Stimulated activated CD8-positive, alpha-beta memory T cell treated with anti-CD3 and anti-CD28 coated beads, Interleukin-4, amount 100 ng/mL, for 1 hour (primary cell): Measurements from ENCODE around the gene ATRX.
"Not testable (repeated sequence)": the region's sequence is repeated elsewhere in the genome, so short reads cannot be mapped to it uniquely, and the experiment has no call there.

ENCODE experiments used
- DNase-seq, 2 donors: peaks; one replicate each; pipeline ENCODE4 v3.0.0-alpha.2; 2020; ENCODE audit warnings: low read depth in 2 of 2, low spot score in 1 of 2

ATRX gene

DNA sequence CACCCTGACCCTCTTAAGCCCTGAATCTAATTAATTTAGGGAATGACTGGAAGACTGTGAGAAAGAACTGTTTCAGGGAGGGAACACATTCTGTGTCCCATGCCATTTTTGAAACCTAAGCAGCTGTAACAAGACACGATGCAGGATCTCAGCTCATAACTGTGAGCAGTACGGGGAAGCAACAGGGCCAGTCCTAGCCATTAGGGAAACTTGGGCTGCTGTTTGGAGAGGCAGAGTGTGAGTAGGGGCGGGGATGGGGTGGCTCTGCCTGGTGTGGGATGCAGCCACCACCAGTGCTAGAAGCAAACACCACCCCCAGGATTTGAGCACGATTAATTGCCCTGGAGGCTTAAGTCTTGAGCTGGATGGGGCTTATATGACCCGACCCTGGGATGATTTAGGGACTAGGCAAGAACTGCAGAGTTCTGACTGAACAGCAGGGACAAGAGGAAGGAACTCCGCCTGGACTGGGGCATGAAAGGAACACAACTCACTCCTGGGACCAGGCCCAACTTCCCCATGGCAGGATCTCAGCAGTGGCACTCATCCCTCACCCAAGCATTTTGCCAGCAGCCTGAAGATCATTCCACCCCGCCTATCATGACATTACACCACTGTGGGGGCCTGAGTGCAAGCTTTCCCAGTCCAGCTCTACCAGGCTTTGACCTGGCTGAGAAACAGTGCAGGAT lies 43.1 kb downstream of the ATRX start:
- no peak for DNase-seq

DNA sequence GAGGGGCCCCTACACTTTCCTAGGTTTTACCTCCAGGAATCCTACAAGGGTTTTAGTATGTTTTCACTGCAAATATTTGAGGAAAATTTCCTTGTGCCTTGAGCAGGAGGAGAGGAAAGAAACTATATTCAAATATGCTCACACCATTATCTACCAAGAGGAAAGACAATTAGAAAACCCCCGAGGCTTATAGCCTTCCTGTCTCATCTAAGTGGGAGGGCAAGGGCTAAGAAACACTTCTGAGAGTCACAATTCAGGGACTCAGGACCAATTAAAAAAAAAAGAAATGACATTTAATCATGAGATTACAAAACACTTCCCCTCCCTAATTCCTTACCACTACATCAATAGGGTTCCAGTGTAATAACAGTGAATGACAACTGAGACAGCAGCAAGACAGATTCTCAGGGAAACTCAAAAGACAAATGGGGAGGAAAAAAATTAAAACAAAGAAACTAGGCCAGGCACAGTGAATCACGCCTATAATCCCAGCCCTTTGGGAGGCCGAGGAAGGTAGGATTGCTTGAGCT lies 45.6 kb downstream of the ATRX start:
- no peak for DNase-seq

DNA sequence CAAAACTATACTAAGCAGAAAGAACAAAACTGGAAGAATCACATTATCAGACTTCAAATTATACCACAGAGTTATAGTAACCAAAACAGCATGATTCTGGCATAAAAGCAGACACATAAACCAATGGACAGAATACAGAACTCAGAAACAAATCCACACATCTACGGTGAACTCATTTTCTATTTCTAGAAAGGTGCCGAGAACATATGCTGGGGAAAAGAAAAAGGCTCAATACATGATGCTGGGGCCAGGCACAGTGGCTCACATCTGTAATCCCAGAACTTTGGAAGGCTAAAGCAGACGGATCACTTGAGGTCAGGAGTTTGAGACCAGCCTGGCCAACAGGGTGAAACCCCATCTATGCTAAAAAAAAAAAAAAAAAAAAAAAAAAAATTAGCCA lies 52.7 kb downstream of the ATRX start:
- no peak for DNase-seq

DNA sequence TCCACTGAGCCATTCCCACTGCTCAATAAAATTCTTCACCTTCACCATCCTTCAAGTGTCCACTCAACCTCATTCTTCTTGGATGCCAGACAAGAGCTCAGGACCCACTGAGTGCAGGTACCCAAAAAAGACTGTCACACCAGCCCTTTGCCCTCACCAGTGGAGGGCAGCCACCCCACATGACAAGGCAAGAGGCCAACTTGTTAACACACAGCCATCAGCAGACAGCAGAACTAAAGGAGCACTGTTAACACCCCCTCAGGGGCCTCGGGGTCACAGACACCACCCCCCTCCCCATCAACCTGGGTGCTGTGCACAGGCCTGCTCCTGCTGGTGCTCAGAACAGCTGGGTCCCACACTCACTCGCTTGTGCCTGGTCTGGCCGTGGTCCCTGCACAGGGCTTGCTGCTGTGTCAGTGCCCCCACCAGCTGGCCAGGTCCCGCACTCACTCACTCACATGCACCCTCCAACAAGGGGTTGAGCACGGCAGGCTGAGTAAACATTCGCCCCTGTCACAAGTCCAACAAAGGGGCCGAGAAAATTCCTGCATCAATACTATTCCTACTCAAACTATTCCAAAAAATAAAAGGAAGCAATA lies 54.1 kb downstream of the ATRX start:
- no peak for DNase-seq

DNA sequence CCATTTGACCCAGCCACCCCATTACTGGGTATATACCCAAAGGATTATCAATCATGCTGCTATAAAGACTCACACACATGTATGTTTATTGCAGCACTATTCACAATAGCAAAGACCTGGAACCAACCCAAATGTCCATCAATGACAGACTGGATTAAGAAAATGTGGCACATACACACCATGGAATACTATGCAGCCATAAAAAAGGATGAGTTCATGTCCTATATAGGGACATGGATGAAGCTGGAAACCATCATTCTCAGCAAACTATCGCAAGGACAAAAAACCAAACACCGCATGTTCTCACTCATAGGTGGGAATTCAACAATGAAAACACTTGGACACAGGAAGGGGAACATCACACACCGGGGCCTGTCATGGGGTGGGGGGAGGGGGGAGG lies 59.9 kb downstream of the ATRX start:
- DNase-seq: not testable (repeated sequence)

DNA sequence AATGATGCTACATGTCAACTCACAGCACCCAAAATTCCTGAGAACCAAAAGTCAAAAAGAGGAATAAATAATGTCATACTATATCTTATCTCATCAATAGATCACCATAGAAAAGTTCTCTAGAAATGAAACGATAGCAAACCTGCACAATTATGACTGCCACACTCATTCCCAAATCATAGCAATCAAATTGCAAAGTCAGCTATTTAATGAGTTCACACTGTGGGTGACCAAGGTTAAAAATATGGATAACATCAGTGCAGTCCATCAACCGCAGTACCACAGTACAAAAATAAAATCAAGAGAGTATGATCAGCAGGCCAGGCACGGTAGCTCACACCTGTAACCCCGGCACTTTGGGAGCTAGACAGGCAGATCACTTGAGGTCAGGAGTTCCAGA lies 62.3 kb downstream of the ATRX start:
- no peak for DNase-seq

GRCh38 chrX:77719388-77719787 lies 66.6 kb downstream of the ATRX start:
- DNase-seq: no peak

DNA sequence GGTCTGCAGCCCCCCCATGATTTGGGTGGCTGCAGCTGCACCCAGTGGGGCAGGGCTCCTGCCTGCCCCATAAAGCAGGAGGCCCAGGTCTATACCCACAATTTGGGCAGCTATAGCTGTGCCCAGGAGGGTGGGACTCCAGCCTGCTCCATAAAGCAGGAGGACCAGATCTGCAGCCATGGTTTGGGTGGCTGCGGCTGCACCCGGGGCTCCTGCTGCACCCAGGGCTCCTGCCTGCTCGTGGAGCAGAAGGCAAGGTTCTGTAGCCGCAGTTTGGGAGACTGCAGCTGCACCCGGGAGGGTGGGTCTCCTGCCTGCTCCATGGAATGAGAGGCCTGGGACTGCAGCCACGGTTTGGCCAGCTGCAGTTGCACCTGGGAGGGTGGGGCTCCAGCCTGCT lies 81.1 kb downstream of the ATRX start:
- DNase-seq: no peak

DNA sequence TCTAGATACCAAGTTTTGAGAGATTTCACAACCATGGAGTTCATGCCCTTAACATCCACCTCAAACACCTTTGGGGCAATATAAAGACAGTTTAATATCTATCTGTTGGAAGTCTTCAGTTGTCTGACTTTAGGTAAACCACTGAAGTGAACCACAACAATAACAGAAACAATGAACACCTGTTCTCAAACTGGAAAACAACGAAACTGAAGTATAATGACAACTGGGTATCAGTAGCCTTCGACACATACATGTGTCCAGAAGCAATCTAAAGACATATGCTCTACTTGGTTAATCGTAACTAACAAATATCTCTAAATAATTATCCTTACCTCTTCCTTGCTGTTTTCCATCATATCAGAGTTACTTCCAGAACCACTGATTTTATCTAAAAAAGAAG lies 87.8 kb downstream of the ATRX start:
- no peak for DNase-seq

DNA sequence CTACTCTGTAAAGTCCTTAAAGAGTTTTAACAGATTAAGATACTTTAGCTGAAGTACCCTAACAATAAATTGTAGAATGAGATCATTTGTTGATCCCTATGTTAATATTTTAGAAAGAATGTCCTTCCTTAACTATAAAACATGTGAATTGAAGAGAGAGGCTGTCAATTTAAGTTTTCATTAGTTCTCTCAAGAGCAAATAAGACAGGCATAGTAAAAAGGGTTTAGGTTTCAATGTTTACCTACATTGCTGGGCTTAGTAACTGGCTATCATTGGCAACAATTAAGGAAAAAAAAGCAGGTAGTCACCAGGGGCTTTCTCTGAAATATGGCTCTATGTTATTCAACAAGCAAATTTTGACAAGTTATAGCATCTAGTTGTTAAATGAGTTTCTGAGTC lies 91.5 kb downstream of the ATRX start:
- no peak for DNase-seq

DNA sequence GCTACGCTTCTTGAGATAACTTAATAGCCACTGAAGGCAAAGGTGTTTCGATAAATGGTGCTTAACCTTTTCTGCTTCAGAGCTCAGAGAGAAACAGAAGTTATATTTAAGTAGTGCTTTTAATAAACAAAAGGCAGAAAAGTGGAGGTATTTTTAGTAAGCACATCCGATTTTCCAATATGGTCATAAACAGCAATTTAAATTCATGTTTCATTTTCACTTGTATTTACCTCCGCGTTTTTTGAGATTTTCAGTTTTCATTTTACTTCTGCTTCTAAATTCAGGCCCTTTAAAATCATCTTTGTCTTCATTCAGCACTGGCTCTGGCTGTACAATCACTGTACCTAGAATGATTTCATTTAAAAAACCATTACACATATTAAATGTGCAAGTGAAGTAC lies 92.4 kb downstream of the ATRX start:
- no peak for DNase-seq

DNA sequence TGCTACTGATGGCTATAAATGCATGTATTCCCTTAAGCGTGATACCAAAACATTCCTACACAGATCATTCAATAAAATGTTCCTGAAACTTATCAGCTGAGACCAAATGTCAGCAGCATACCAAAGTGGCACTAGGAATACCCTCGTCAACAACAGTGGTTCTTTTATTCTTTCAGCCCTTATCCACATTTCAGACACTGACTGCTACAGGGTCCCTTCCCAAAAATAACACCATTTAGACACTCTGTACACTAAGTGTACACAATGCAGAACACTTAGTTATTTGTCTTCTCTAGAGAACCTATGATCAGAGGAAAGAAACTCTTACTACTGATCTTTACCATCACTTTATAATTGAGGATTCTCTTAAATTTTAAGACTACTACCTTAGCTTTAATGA lies 94.1 kb downstream of the ATRX start:
- DNase-seq: no peak

GRCh38 chrX:77689376-77689775 lies 96.6 kb downstream of the ATRX start:
- no peak for DNase-seq

GRCh38 chrX:77685683-77686082 lies 100.3 kb downstream of the ATRX start:
- DNase-seq: not testable (repeated sequence)

DNA sequence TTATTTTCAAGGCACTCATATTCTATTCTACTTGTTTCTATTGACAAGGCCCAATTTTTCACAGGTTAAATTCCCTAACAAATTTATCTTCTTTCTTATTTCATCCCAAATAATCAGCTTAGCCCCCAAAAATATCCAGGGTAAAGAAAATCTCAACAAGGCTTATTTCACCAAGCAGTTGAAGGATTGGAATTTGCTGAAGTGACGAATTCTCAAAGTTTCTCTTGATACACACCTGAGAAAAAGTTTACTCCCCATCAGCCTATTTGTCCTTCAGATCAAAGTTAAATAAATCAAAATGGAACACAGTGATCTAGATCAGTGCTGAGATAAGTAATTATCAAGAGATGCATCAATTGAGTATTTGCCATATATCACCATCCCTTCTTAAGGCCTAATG lies 106.9 kb downstream of the ATRX start:
- DNase-seq: no peak

GRCh38 chrX:77675986-77676385 lies 110.0 kb downstream of the ATRX start:
- DNase-seq: no peak

DNA sequence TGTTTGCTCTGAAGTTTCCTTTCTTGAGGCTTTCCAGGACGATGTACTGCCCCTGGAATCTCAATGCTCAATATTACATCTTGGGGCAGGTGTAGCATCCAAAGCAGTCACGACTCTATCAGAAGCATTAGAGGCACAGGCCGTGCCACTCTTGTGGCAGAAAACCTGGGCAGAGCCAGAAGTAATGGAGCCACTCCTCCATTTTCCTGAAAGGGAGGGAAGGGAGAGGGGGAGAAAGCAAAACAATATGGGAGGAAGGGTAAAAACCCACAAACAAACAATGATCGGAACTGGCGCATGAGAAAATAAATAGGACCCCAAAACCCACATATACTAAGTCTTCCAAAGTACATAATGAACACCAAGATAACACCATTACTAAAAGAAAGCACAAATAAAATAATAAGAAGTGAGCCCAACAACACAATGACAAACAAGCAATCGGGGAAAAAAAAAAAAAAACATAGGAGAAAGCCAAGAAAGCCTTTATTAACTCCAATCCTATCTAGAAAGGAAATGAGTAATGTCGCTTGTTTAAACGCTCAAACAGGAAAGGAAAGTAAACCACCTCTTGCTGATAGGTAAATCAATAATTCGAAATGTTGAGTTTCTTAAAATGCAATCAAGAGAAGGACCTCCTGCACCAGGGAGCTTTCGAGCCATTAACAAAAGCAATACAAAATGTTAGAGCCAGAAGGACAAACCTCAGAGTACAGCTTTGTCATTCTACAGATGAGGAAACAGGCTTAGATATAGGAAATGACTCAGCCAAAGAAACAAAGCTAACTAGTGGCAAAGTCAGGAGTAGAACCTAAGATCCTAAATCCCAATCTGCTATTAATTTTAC lies 117.4 kb downstream of the ATRX start:
- no peak for DNase-seq

DNA sequence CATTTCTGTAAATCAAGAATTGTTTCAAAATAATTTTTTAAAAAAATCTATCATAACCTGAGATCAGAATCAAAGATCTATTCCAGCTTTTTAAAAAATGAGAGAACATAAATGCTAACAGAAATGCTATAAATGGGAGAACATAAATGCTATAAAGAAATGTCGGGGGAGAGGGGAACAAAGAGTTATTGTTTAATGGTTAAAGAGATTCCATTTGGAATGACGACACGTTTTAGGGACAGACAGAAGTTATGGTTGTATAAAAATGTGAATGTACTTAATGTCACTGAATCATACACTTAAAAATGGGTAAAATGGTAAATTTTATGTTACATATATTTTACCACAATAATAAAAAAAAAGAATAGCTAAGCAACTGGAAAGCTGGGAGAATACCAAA lies 127.1 kb downstream of the ATRX start:
- no peak for DNase-seq

DNA sequence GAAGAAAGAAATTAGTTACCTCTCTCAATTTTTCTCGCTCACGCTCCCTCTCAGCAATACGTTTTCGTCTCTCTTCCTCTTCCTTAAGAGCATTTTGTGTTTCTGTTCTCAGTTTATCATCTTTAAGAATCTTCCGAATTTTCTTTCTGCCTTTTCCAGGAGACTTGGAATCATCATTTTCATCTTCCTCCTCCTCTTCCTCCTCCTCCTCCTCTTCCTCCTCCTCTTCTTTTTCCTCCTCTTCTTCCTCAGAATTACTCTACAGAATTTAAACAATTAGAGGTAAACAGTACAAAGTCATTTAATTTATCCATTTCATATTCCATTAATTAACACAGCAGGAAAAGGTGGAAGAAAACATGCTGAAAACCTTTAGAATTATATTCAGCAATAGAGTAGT lies 133.9 kb downstream of the ATRX start:
- no peak for DNase-seq

- no peak for DNase-seq
Measured at GRCh38 chrX:77640702-77641101, 145.3 kb downstream of the ATRX start.

DNA sequence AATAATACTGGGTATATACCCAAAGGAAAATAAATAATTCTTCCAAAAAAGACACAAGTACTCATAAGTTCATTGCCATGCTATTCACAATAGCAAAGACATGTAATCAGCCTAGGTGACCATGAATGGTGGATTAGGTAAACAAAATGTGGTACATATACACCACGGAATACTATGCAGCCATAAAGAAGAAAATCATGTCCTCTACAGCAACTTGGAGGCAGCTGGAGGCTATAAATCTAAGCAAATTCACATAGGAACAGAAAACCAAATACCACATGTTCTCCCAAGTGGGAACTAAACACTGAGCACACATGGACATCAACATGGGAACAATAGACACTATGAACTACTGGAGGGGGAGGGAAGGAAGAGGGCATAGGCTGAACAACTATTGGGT lies 146.2 kb downstream of the ATRX start:
- DNase-seq: no peak

DNA sequence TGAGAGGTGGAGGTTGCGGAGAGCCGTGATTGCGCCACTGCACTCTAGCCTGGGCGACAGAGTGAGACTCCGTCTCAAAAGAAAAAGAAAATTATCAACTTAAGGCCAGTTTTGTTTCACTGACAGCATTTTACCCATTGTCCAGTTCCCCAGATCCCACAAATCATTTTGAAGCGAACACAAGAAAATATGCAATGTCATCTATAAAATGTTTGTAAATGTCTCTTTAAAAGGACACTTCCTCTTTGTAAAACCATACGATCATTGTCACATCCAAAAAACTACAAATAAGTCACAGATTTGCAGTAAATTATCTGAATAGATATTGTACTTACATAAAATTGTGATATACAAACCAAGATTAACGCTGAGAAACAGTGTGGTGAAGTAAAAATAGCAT lies 147.6 kb downstream of the ATRX start:
- no peak for DNase-seq
